ENCODE data around the gene ACVR1B.

DNA sequence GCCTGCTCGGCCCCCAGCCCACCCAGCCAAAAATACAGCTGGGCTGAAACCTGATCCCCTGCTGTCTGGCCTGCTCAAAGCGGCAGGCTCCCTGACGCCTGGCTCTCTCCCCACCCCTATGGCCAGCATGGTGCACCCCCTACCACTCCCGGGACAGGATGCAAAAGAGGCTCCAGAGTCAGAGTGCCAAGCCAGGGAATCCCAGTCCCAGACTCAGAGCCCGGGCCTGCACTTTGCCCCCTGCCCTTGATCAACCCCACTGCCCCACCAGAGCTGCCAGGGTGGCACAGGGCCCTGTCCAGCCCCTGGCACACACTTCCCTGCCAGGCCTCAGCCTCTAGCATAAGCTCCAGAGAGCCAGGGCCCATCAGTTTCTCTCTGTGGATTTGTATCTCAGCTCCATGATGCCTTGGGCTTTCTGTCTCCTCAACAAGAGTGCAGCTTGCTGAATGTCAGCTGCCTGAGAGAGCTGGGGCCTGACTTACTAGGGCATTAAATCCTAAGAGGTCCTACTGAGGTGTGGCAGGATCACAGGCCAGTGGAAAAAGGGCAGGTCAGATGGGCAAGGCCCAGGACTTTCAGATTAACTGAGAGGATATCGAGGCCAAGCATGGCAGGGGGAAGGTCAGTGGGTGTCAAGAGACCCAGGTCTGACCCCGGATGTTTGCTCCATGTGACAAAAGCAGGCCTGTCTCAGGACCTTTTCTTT, 30.3 kb upstream of the ACVR1B start:
- no peak for TF ChIP-seq POLR2AphosphoS5 (IDR thresholded peaks at IDR 0.05; ENCODE audit: insufficient read depth in 1 of 2, low read depth in 1 of 2)
- TF ChIP-seq, protein P1, sequence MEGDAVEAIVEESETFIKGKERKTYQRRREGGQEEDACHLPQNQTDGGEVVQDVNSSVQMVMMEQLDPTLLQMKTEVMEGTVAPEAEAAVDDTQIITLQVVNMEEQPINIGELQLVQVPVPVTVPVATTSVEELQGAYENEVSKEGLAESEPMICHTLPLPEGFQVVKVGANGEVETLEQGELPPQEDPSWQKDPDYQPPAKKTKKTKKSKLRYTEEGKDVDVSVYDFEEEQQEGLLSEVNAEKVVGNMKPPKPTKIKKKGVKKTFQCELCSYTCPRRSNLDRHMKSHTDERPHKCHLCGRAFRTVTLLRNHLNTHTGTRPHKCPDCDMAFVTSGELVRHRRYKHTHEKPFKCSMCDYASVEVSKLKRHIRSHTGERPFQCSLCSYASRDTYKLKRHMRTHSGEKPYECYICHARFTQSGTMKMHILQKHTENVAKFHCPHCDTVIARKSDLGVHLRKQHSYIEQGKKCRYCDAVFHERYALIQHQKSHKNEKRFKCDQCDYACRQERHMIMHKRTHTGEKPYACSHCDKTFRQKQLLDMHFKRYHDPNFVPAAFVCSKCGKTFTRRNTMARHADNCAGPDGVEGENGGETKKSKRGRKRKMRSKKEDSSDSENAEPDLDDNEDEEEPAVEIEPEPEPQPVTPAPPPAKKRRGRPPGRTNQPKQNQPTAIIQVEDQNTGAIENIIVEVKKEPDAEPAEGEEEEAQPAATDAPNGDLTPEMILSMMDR (IDR thresholded peaks at IDR 0.05) = no peak

Measured in vagina (tissue), 2 donors.